T-helper 17 cell (primary cell): ENCODE measurements around the gene ANP32E. TPM values are rescaled to one million over a fixed set of nuclear protein-coding genes. Genes with fewer than 3 reads are reported as not detected.
"Not testable (repeated sequence)": the region's sequence is repeated elsewhere in the genome, so short reads cannot be mapped to it uniquely, and the experiment has no call there.

Source experiments
- ATAC-seq: fragments of 150-1000 bp; cut with Tn5 transposase; 2 replicates; pipeline ENCODE4 v1.10.0; 2021; ENCODE audit warnings: mild to moderate bottlenecking, moderate library complexity
- DNase-seq, 3 donors: peaks; one replicate each; pipeline versions ENCODE4 v3.0.0 to v3.0.0-alpha.2; 2020 to 2021
- H3K9me3 ChIP-seq: one replicate; pipeline ENCODE4 v1.7.0; 2013; ENCODE audit warnings: low read length, mild to moderate bottlenecking; ENCODE audit not compliant: control insufficient read depth, poor library complexity, severe bottlenecking
- H3K27ac Mint-ChIP-seq: one replicate; pipeline ENCODE4 v1.8.0; 2022; ENCODE audit warnings: mild to moderate bottlenecking, moderate library complexity, mixed read lengths
- H3K27me3 Mint-ChIP-seq: one replicate; pipeline ENCODE4 v1.8.0; 2022; ENCODE audit warnings: mixed read lengths
- H3K36me3 Mint-ChIP-seq: one replicate; pipeline ENCODE4 v1.8.0; 2022; ENCODE audit warnings: low read depth, mixed read lengths
- H3K4me1 Mint-ChIP-seq: one replicate; pipeline ENCODE4 v1.8.0; 2022; ENCODE audit warnings: mild to moderate bottlenecking, mixed read lengths
- H3K4me3 Mint-ChIP-seq: one replicate; pipeline ENCODE4 v1.8.0; 2022; ENCODE audit warnings: mild to moderate bottlenecking, moderate library complexity, mixed read lengths
- total RNA-seq, 4 donors: library from RNA in 2 of 4; stranded (reverse) in 2 of 4; gene quantifications; one replicate each; pipeline ENCODE4 v1.2.3 and lab custom pipeline; 2022 to 2026

Gene ANP32E
- total RNA-seq, 2 donors from 2014 or later = 45.4 to 50.2 TPM

DNA sequence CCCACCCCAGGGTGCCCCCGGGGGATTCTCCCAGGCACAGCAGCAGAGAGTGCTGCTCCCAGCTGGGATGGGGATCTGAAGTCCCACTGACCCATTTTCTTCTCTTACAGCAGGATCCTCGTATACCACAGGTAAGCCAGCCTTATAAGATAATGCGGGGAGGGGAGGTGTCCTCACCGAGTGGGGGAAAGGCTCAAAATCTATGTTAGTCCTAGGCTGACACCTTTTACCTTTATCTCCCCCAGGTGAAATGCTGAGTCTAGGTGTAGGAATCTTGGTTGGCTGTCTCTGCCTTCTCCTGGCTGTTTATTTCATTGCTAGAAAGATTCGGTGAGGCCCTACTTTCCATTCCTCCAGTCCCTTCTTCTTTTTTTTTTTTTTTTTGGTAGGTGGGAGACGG lies 27.6 kb upstream of the ANP32E start:
- Mint-ChIP-seq H3K4me1 (peaks cover 22% of the 10 kb centered on the region), H3K36me3 (peaks cover 2% of the 10 kb centered on the region), H3K27me3 (peaks cover 9% of the 10 kb centered on the region), H3K27ac (no peak overlapping the region), H3K4me3 (no peak overlapping the region)
- ATAC-seq (no peak), DNase-seq (no peak)
- no peaks in the 10 kb centered on the region for H3K9me3 ChIP-seq

DNA sequence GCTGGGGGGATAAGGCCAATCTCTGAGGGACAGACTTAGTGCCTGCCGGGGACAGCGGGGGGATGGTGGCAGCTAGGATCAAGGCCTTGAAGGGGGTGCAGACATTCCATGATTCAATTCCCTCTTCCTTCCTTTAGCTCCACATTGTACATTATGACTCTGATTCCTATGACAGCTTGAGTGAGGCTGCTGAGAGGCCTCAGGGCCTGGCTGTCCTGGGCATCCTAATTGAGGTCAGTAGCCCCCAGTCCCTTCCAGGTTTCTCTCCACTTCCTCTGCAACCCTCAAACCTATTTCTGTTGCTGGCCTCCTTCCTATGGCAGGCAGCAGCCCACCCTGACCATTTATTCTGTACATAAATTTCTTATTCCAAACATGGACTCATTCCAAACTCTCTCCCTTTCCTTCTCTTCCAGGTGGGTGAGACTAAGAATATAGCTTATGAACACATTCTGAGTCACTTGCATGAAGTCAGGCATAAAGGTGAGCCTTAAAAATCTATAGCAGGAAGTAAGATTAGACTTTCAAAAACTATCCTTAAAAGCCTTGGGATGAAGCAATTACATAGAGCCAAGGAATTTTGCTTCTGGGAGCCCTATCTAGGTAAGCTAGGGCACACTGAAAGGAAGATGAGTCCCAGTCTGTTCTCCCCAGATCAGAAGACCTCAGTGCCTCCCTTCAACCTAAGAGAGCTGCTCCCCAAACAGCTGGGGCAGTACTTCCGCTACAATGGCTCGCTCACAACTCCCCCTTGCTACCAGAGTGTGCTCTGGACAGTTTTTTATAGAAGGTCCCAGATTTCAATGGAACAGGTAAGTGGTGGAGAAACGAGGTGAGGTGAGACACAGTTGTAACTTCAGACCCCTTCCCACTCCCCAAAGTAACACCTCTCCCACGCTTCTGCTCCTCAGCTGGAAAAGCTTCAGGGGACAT lies 26.7 kb upstream of the ANP32E start:
- DNase-seq (no peak), ATAC-seq (no peak)
- peaks cover 18% of the 10 kb centered on the region for H3K27me3 Mint-ChIP-seq
- H3K27ac Mint-ChIP-seq = no peak overlapping the region
- peaks cover 13% of the 10 kb centered on the region for H3K4me1 Mint-ChIP-seq
- no peak overlapping the region for H3K4me3 Mint-ChIP-seq
- peaks cover 2% of the 10 kb centered on the region for H3K36me3 Mint-ChIP-seq
- no peaks in the 10 kb centered on the region for H3K9me3 ChIP-seq

DNA sequence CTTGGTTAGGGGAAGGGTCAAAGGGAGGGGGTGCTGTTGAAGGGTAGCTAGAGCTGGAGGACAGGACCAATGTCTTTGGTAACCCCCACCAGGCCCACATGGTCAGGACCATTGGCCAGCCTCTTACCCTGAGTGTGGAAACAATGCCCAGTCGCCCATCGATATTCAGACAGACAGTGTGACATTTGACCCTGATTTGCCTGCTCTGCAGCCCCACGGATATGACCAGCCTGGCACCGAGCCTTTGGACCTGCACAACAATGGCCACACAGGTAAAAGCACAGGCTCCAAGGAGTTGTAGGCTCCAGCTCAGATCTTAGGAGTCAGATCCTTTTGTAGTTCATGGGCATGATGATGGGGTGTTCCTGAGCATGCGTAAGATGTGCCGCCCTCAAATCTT lies 25.5 kb upstream of the ANP32E start:
- no peak overlapping the region for H3K27ac Mint-ChIP-seq
- ATAC-seq (no peak), DNase-seq (no peak)
- H3K4me1 Mint-ChIP-seq = peaks cover 3% of the 10 kb centered on the region
- peaks cover 30% of the 10 kb centered on the region for H3K27me3 Mint-ChIP-seq
- peaks cover 2% of the 10 kb centered on the region for H3K36me3 Mint-ChIP-seq
- H3K4me3 Mint-ChIP-seq = no peak overlapping the region
- H3K9me3 ChIP-seq = no peaks in the 10 kb centered on the region

GRCh38 chr1:150259758-150260669 lies 24.1 kb upstream of the ANP32E start:
- H3K36me3 Mint-ChIP-seq = peaks cover 2% of the 10 kb centered on the region
- H3K27me3 Mint-ChIP-seq = peaks cover 42% of the 10 kb centered on the region
- H3K4me1 Mint-ChIP-seq = peaks cover 15% of the 10 kb centered on the region
- DNase-seq (no peak), ATAC-seq (no peak)
- H3K9me3 ChIP-seq = no peaks in the 10 kb centered on the region
- H3K4me3 Mint-ChIP-seq = no peak overlapping the region
- H3K27ac Mint-ChIP-seq = no peak overlapping the region

GRCh38 chr1:150259217-150259616 lies 23.3 kb upstream of the ANP32E start:
- Mint-ChIP-seq H3K4me3 (no peak overlapping the region), H3K27me3 (peaks cover 42% of the 10 kb centered on the region), H3K36me3 (peaks cover 2% of the 10 kb centered on the region), H3K4me1 (peaks cover 15% of the 10 kb centered on the region), H3K27ac (no peak overlapping the region)
- H3K9me3 ChIP-seq = no peaks in the 10 kb centered on the region
- no peak for ATAC-seq
- DNase-seq = no peak

DNA sequence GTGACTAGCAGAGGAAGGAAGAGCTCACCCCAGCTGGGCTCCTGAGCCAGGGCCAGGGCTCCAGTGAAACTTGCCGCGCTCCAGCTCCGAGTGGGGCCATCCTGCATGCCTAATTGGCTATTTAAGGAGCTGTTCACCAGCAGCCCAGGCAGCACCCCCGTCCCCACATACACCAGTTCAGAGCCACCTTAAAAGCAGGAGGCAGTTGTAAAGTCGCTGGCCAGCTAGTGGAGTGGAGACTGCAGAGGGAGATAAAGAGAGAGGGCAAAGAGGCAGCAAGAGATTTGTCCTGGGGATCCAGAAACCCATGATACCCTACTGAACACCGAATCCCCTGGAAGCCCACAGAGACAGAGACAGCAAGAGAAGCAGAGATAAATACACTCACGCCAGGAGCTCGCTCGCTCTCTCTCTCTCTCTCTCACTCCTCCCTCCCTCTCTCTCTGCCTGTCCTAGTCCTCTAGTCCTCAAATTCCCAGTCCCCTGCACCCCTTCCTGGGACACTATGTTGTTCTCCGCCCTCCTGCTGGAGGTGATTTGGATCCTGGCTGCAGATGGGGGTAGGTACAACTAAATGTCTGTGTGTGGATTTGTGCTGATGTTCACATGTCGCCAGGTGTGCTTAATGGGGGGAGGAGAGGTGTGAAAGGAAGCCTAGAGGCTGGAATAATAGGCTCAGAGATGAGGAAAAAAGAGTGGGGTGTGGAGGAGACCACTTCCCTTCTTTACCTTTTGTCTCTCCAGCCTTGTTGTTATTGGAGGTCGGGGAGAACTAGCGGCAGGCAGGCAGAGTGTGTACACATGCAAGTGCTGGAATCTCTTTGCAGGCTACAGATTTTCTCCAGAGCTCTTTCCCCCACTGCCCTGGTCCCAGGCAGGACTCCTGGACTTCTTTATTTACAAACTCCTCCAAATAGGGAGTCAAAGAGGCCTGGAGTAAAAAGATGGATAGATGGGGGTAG lies 22.0 kb upstream of the ANP32E start, which contains the start of gene CA14:
Gene CA14 (plus strand): TSS at position 151 of the 962 bp plus-strand sequence. CDS start 355 bp downstream, at position 506.
- ATAC-seq = no peak
- H3K27me3 Mint-ChIP-seq = peaks cover 47% of the 10 kb centered on the region
- no peak for DNase-seq
- H3K27ac Mint-ChIP-seq = no peak within 1 kb of the TSS
- H3K4me3 Mint-ChIP-seq = peak within 1 kb of the TSS; percentile 19
- peaks cover 15% of the 10 kb centered on the region for H3K4me1 Mint-ChIP-seq
- peaks cover 2% of the 10 kb centered on the region for H3K36me3 Mint-ChIP-seq
- H3K9me3 ChIP-seq = no peaks in the 10 kb centered on the region

- DNase-seq (no peak), ATAC-seq (no peak)
- Mint-ChIP-seq H3K36me3 (peaks cover 2% of the 10 kb centered on the region), H3K4me1 (peaks cover 15% of the 10 kb centered on the region), H3K27me3 (peaks cover 47% of the 10 kb centered on the region), H3K27ac (no peak overlapping the region), H3K4me3 (no peak overlapping the region)
- H3K9me3 ChIP-seq = no peaks in the 10 kb centered on the region
Measured at GRCh38 chr1:150256554-150257341, 20.8 kb upstream of the ANP32E start.

GRCh38 chr1:150256198-150256553 lies 20.3 kb upstream of the ANP32E start:
- no peaks in the 10 kb centered on the region for H3K9me3 ChIP-seq
- Mint-ChIP-seq H3K4me3 (peak overlapping the region; percentile 83), H3K36me3 (peaks cover 2% of the 10 kb centered on the region), H3K27me3 (peaks cover 47% of the 10 kb centered on the region), H3K4me1 (peaks cover 15% of the 10 kb centered on the region), H3K27ac (peak overlapping the region; percentile 86)
- DNase-seq = no peak
- no peak for ATAC-seq

DNA sequence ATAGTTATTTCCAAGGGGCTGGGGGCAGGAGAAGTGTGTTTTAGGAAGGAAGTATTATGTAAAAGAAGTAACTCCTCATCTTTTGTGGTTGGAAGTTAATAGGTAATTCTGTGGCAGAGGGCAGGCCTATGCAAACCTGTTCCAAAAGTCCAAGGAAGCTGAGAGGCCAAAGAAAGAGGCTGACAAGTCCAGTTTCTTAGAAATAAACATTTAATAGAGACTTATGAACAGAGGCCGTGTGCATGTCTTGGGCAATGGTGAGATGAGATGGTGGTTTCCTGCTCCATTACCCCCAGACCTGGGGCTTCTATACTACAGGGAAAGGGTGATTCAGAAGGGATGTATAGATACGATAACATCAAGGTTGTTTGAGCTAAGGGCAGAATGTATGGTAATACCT lies 14.0 kb upstream of the ANP32E start:
- H3K9me3 ChIP-seq = no peaks in the 10 kb centered on the region
- no peak for ATAC-seq
- Mint-ChIP-seq H3K27ac (no peak overlapping the region), H3K4me3 (no peak overlapping the region), H3K36me3 (no peaks in the 10 kb centered on the region), H3K4me1 (no peaks in the 10 kb centered on the region), H3K27me3 (peaks cover 5% of the 10 kb centered on the region)
- DNase-seq = no peak

DNA sequence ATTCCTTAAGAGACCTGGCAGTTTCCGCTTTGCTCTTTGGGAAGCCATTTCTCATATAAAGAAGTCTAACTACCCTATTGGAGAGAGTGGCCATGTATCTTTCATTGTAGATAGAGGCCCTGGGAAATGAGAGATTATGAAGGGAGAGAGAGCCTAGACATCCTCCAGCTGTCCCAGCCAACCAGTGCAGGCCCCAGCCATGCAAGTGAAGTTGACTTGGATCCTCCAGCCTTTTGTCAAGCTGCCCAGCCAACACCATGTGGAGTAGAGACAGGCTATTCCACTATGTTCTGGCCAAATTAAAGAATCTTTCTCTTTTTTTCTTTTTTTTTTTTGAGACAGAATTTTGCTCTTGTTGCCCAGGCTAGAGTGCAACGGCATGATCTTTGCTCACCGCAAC lies 7.1 kb upstream of the ANP32E start:
- no peak overlapping the region for H3K27ac Mint-ChIP-seq
- no peaks in the 10 kb centered on the region for H3K27me3 Mint-ChIP-seq
- DNase-seq (no peak), ATAC-seq (no peak)
- no peaks in the 10 kb centered on the region for H3K9me3 ChIP-seq
- no peaks in the 10 kb centered on the region for H3K36me3 Mint-ChIP-seq
- no peak overlapping the region for H3K4me3 Mint-ChIP-seq
- no peaks in the 10 kb centered on the region for H3K4me1 Mint-ChIP-seq

DNA sequence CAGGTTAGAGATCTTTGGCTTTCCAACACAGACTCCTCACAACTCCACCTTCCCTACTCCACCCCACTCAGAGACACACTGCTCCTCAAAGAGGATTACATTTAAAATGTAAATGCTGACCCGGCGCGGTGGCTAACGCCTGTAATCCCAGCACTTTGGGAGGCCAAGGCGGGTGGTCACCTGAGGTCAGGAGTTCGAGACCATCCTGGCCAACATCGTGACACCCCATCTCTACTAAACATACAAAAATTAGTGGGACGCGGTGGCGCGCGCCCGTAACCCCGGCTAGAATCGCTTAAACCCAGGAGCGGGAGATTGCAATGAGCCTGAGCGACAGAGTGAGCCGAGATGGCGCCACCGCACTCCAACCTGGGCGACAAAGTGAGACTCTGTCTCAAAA lies 1.8 kb upstream of the ANP32E start:
- H3K36me3 Mint-ChIP-seq = peaks cover 6% of the 10 kb centered on the region
- ATAC-seq (no peak), DNase-seq (no peak)
- no peaks in the 10 kb centered on the region for H3K9me3 ChIP-seq
- H3K4me1 Mint-ChIP-seq = peaks cover 19% of the 10 kb centered on the region
- H3K27ac Mint-ChIP-seq = no peak overlapping the region
- no peak overlapping the region for H3K4me3 Mint-ChIP-seq
- no peaks in the 10 kb centered on the region for H3K27me3 Mint-ChIP-seq

- not testable (repeated sequence) for ATAC-seq, H3K27me3 Mint-ChIP-seq, DNase-seq, H3K4me3 Mint-ChIP-seq, H3K36me3 Mint-ChIP-seq, H3K9me3 ChIP-seq
- Mint-ChIP-seq H3K4me1 (peaks cover 19% of the 10 kb centered on the region), H3K27ac (peak overlapping the region; percentile 47)
Measured at GRCh38 chr1:150237176-150237575, 1.3 kb upstream of the ANP32E start.
